H1 (cell line): Measurements from ENCODE around the gene ANKDD1A. TPM values are rescaled to one million over a fixed set of nuclear protein-coding genes. Genes with fewer than 3 reads are reported as not detected.

Experiments
- CTCF ChIA-PET: fragments of 300-600 bp; sonication (Branson Sonifier 250); formaldehyde crosslinking; loops from one replicate; lab custom pipeline; 2021; ENCODE audit not compliant: partially characterized antibody; lab: Charles Lee
- POLR2A ChIA-PET: fragments of 300-600 bp; sonication (Branson Sonifier 250); formaldehyde crosslinking; loops from one replicate; lab custom pipeline; 2021; ENCODE audit warnings: inconsistent platforms; ENCODE audit not compliant: partially characterized antibody; lab: Charles Lee
- DNase-seq, 2 experiments: peaks; one replicate each; pipeline versions ENCODE4 v3.0.0 to v3.0.0-alpha.2; 2010 to 2022; ENCODE audit warnings: low spot score in 2 of 2, low read depth in 1 of 2, mixed read lengths in 1 of 2
- FAIRE-seq: peaks from 2 replicates; lab custom pipeline; 2011; peaks lifted over from hg19 to GRCh38; lab: Jason Lieb, UNC
- H2AFZ ChIP-seq: 2 replicates; pipeline ENCODE4 v1.8.1; 2012; ENCODE audit warnings: low read length, inconsistent platforms
- H2AK5ac ChIP-seq: 2 replicates; pipeline ENCODE4 v1.6.1; 2013; ENCODE audit warnings: low read depth, low read length
- H2BK120ac ChIP-seq: replicated peaks from 2 replicates; pipeline ENCODE3; 2013; ENCODE audit warnings: low read depth, low read length, inconsistent platforms
- H2BK12ac ChIP-seq: 2 replicates; pipeline ENCODE4 v1.6.1; 2013; ENCODE audit warnings: low read depth, low read length
- H2BK15ac ChIP-seq: 2 replicates; pipeline ENCODE4 v1.6.1; 2013; ENCODE audit warnings: low read length
- H2BK20ac ChIP-seq: 2 replicates; pipeline ENCODE4 v1.6.1; 2013; ENCODE audit warnings: low read length
- H2BK5ac ChIP-seq: 2 replicates; pipeline ENCODE4 v1.6.1; 2013; ENCODE audit warnings: low read depth, low read length
- H3K14ac ChIP-seq: 2 replicates; pipeline ENCODE4 v1.6.1; 2013; ENCODE audit warnings: inconsistent platforms; ENCODE audit not compliant: insufficient read length
- H3K18ac ChIP-seq: 2 replicates; pipeline ENCODE4 v1.6.1; 2013; ENCODE audit warnings: low read length; ENCODE audit errors: extremely low read depth
- H3K23ac ChIP-seq: 2 replicates; pipeline ENCODE4 v1.6.1; 2013; ENCODE audit warnings: inconsistent platforms; ENCODE audit not compliant: insufficient read length
- H3K23me2 ChIP-seq: 2 replicates; pipeline ENCODE4 v1.6.1; 2013; ENCODE audit warnings: low read depth, low read length
- H3K27ac ChIP-seq: 2 replicates; pipeline ENCODE4 v1.6.1; 2011; ENCODE audit warnings: low read depth, low read length, inconsistent platforms
- H3K27me3 ChIP-seq, 4 experiments: replicated peaks in 1 of 4; 1 replicate in 1 of 4; 2 replicates in 3 of 4; pipeline versions ENCODE4 v1.6.1 to v1.8.1; 2011 to 2013; ENCODE audit warnings: low read length in 3 of 4, mild to moderate bottlenecking in 3 of 4, inconsistent platforms in 2 of 4, mixed read lengths in 2 of 4, moderate library complexity in 1 of 4; ENCODE audit not compliant: control insufficient read depth in 3 of 4, insufficient read depth in 3 of 4; ENCODE audit errors: extremely low read depth in 1 of 4
- H3K36me3 ChIP-seq, 4 experiments: 2 replicates each; pipeline versions ENCODE4 v1.6.1 to v1.8.1; 2011 to 2013; ENCODE audit warnings: mild to moderate bottlenecking in 4 of 4, low read length in 3 of 4, moderate library complexity in 2 of 4, control low read depth in 1 of 4, inconsistent platforms in 1 of 4; ENCODE audit not compliant: insufficient read depth in 4 of 4, control insufficient read depth in 2 of 4
- H3K4ac ChIP-seq: replicated peaks from 2 replicates; pipeline ENCODE3; 2013; ENCODE audit warnings: low read length, low read depth, mixed read lengths, inconsistent platforms; ENCODE audit not compliant: insufficient read length
- H3K4me1 ChIP-seq, 4 experiments: replicated peaks in 1 of 4; 1 replicate in 1 of 4; 2 replicates in 3 of 4; pipeline versions ENCODE4 v1.6.1 to v1.8.1; 2011 to 2013; ENCODE audit warnings: low read length in 3 of 4, inconsistent platforms in 2 of 4, mixed read lengths in 1 of 4; ENCODE audit not compliant: insufficient read depth in 4 of 4, control insufficient read depth in 3 of 4
- H3K4me2 ChIP-seq, 2 experiments: 2 replicates each; pipeline versions ENCODE4 v1.6.1 to v1.8.1; 2011 to 2013; ENCODE audit warnings: low read depth in 2 of 2, low read length in 2 of 2, control low read depth in 1 of 2, inconsistent platforms in 1 of 2, mild to moderate bottlenecking in 1 of 2; ENCODE audit not compliant: insufficient read depth in 1 of 2
- H3K4me3 ChIP-seq, 4 experiments: fragments of 200-600, 300-600 bp in 1 of 4; sonication (generic), shearing (Covaris generic), sonication (Bioruptor Twin) in 1 of 4; 2 replicates each; pipeline versions ENCODE4 v1.5.1 to v1.8.1; 2011 to 2016; ENCODE audit warnings: low read length in 4 of 4, low read depth in 3 of 4, control low read depth in 2 of 4, inconsistent platforms in 2 of 4, mild to moderate bottlenecking in 2 of 4, mixed read lengths in 1 of 4, moderate library complexity in 1 of 4; ENCODE audit not compliant: insufficient read depth in 2 of 4; ENCODE audit errors: extremely low read depth in 1 of 4
- H3K56ac ChIP-seq: replicated peaks from 2 replicates; pipeline ENCODE3; 2013; ENCODE audit warnings: low read depth, mild to moderate bottlenecking, mixed read lengths, low read length, inconsistent platforms; ENCODE audit not compliant: insufficient read length
- H3K79me1 ChIP-seq: 2 replicates; pipeline ENCODE4 v1.6.1; 2013; ENCODE audit warnings: low read depth, low read length, control low read depth
- H3K79me2 ChIP-seq, 2 experiments: 2 replicates each; pipeline versions ENCODE4 v1.6.1 to v1.8.1; 2012 to 2013; ENCODE audit warnings: low read length in 2 of 2, mild to moderate bottlenecking in 2 of 2, inconsistent platforms in 1 of 2; ENCODE audit not compliant: insufficient read depth in 2 of 2, control insufficient read depth in 1 of 2
- H3K9ac ChIP-seq, 4 experiments: replicated peaks in 1 of 4; 1 replicate in 1 of 4; 2 replicates in 3 of 4; pipeline versions ENCODE4 v1.6.1 to v1.8.1; 2011 to 2013; ENCODE audit warnings: low read depth in 3 of 4, low read length in 3 of 4, control low read depth in 2 of 4, mild to moderate bottlenecking in 2 of 4, moderate library complexity in 2 of 4, inconsistent platforms in 1 of 4; ENCODE audit errors: extremely low read depth in 1 of 4
- H3K9me3 ChIP-seq, 2 experiments: 2 replicates each; pipeline versions ENCODE4 v1.6.1 to v1.8.1; 2012 to 2013; ENCODE audit warnings: mild to moderate bottlenecking in 2 of 2, moderate library complexity in 2 of 2, control low read depth in 1 of 2, inconsistent platforms in 1 of 2, low read depth in 1 of 2, low read length in 1 of 2, mixed read lengths in 1 of 2; ENCODE audit not compliant: insufficient read depth in 2 of 2
- H4K20me1 ChIP-seq, 2 experiments: replicated peaks in 1 of 2; 2 replicates each; pipeline versions ENCODE3 to v1.8.1; 2011 to 2013; ENCODE audit warnings: inconsistent platforms in 2 of 2, low read length in 2 of 2, mild to moderate bottlenecking in 1 of 2; ENCODE audit not compliant: insufficient read depth in 2 of 2, control insufficient read depth in 1 of 2
- H4K5ac ChIP-seq: 2 replicates; pipeline ENCODE4 v1.6.1; 2013; ENCODE audit warnings: low read length, low read depth, mixed read lengths, inconsistent platforms; ENCODE audit not compliant: insufficient read length
- H4K8ac ChIP-seq: 2 replicates; pipeline ENCODE4 v1.8.0; 2013; ENCODE audit warnings: mild to moderate bottlenecking, moderate library complexity, low read length, inconsistent platforms; ENCODE audit not compliant: insufficient read depth; ENCODE audit errors: extremely low read depth
- H4K91ac ChIP-seq: replicated peaks from 2 replicates; pipeline ENCODE3; 2013; ENCODE audit warnings: low read length, mixed read lengths, inconsistent platforms; ENCODE audit not compliant: insufficient read length
- BCL11A ChIP-seq, 2 experiments: IDR thresholded peaks; one replicate each; pipeline ENCODE4 v1.6.1; 2011; ENCODE audit warnings: low read depth in 2 of 2, low read length in 2 of 2, mild to moderate bottlenecking in 2 of 2
- MAFK ChIP-seq: IDR thresholded peaks from 2 replicates; pipeline ENCODE4 v1.6.1; 2012; ENCODE audit warnings: low read depth, mild to moderate bottlenecking, improper control_type of control experiment, low read length
- NANOG ChIP-seq: IDR thresholded peaks from 2 replicates; pipeline ENCODE4 v1.6.1; 2011; ENCODE audit warnings: low read length, low read depth, mild to moderate bottlenecking, inconsistent platforms; ENCODE audit not compliant: insufficient read depth, poor library complexity, severe bottlenecking
- WGBS, 2 experiments: shearing (Covaris generic) in 1 of 2; methylation state at CpG; one replicate each; pipeline versions ENCODE4 v1.1.6 to v1.1.7; 2013 to 2015; ENCODE audit warnings: low lambda C conversion rate in 2 of 2, mixed read lengths in 2 of 2, inconsistent platforms in 1 of 2, low coverage in 1 of 2, missing lambda C conversion rate in 1 of 2; ENCODE audit not compliant: insufficient replicate concordance in 2 of 2, insufficient coverage in 1 of 2, insufficient read length in 1 of 2; ENCODE audit errors: extremely low coverage in 1 of 2, missing lambda C conversion rate in 1 of 2; 5-methylcytosine and 5-hydroxymethylcytosine counted together
- polyA plus RNA-seq, 7 experiments: library from polyadenylated mRNA; depleted of rRNA in 3 of 7; stranded (reverse) in 5 of 7; unstranded in 2 of 7; fragments of >200 nt in 5 of 7; fragments of 200-250 nt in 2 of 7; gene quantifications; 1 replicate in 5 of 7; 2 replicates in 1 of 7; 4 replicates in 1 of 7; pipeline versions ENCODE4 v1.2.1 to v1.2.3, GENCODE V29; 2011 to 2013; ENCODE audit warnings: missing spikeins in 2 of 7, mixed read lengths in 2 of 7
- total RNA-seq: library from RNA; stranded (reverse); fragmentation: NEBNext Ultra II Directional; extraction: Animal tissue kit (Norgen Biotek cat#: 25700); gene quantifications from 2 replicates; pipeline ENCODE4 v1.2.1, GENCODE V29; 2021

The ANKDD1A gene
- total and polyA plus RNA-seq, 2 of the 8 experiments (the other 6 are each of a cell fraction or from before 2014, with no cell fraction given): 4.1 to 5.0 TPM

DNA sequence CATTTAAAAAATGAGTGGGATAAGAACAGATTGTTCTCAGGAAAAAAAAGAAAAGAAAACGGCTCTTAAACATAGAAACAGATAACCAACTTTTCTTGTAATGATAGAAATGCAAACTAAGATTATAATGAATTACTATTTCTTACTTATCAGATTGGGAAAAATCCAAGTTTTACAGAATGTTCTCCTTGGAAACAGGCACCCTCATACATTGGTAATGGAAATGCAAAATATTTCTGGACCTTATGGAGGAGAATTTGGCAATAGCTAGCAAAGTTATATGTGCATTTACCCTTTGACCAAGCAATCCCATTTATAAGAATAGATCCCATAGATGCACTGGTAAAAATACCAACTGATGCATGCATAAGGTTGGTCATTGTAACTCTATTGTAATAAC lies 3.7 kb upstream of the ANKDD1A start:
- no peak for FAIRE-seq
- H2BK20ac ChIP-seq: no peak overlapping the region
- H3K79me1 ChIP-seq: no peaks in the 10 kb centered on the region
- H3K27me3 ChIP-seq: peaks cover 0 to 13% (median 12%) of the 10 kb centered on the region in 4 experiments; a peak in 6 of 7 replicates
- H2AK5ac ChIP-seq: no peak overlapping the region
- no peak overlapping the region for H4K91ac ChIP-seq
- H4K5ac ChIP-seq: no peak overlapping the region
- H3K27ac ChIP-seq: no peak overlapping the region
- peaks cover 0 to 14% (median 4%) of the 10 kb centered on the region in 4 experiments; a peak in 6 of 7 replicates for H3K4me1 ChIP-seq
- H3K23ac ChIP-seq: no peak overlapping the region
- H3K79me2 ChIP-seq: no peaks in the 10 kb centered on the region
- H2BK120ac ChIP-seq: no peak overlapping the region
- H2BK12ac ChIP-seq: no peak overlapping the region
- H2BK15ac ChIP-seq: no peak overlapping the region
- H2AFZ ChIP-seq: no peak overlapping the region
- peaks cover 9% of the 10 kb centered on the region for H3K23me2 ChIP-seq
- no peak overlapping the region for H3K18ac ChIP-seq
- peaks cover 14 to 15% of the 10 kb centered on the region in 2 experiments for H3K9me3 ChIP-seq
- 71% methylated on average over 1 of the region's 1 CpG; no CpG with 5 or more reads in 1 of the 2 experiments for WGBS, 2 experiments
- H4K8ac ChIP-seq: no peak overlapping the region
- ChIA-PET POLR2A (no interaction called here), CTCF (no interaction called here)
- no peak for DNase-seq
- H3K4me2 ChIP-seq: no peak overlapping the region
- no peaks in the 10 kb centered on the region for H4K20me1 ChIP-seq
- no peak overlapping the region for H2BK5ac ChIP-seq
- no peak overlapping the region for H3K56ac ChIP-seq
- no peak for TF ChIP-seq NANOG
- TF ChIP-seq MAFK: no peak
- TF ChIP-seq BCL11A (IDR thresholded peaks at IDR 0.05; ENCODE audit: low read depth in 2 of 2, low read length in 2 of 2): no peak
- no peak overlapping the region for H3K14ac ChIP-seq
- H3K4ac ChIP-seq: no peak overlapping the region
- H3K36me3 ChIP-seq: no peaks in the 10 kb centered on the region
- H3K9ac ChIP-seq: no peak overlapping the region
- no peak overlapping the region for H3K4me3 ChIP-seq
